Inferior parietal cortex (tissue), 1 donor: ENCODE results near the gene NATD1.
"Not testable (repeated sequence)": the region's sequence is repeated elsewhere in the genome, so short reads cannot be mapped to it uniquely, and the experiment has no call there.

ENCODE experiments used
- DNase-seq: peaks from one replicate; pipeline ENCODE4 v3.0.0-alpha.2; 2016; ENCODE audit errors: extremely low spot score

The NATD1 gene

GRCh38 chr17:21192414-21192813 lies 60.8 kb downstream of the NATD1 start:
- not testable (repeated sequence) for DNase-seq

GRCh38 chr17:21191698-21192097 lies 61.5 kb downstream of the NATD1 start:
- no peak for DNase-seq

- no peak for DNase-seq
Observed at GRCh38 chr17:21190078-21190477, 63.1 kb downstream of the NATD1 start.

GRCh38 chr17:21189361-21189760 lies 63.8 kb downstream of the NATD1 start:
- no peak for DNase-seq
